Smooth muscle cell of bladder (primary cell): ENCODE measurements around the gene STOX2. TPM values are rescaled to one million over a fixed set of nuclear protein-coding genes. Genes with fewer than 3 reads are reported as not detected.

Experiments
- total RNA-seq: library from RNA; depleted of rRNA; stranded (reverse); fragments of >200 nt; gene quantifications from 2 replicates; pipeline ENCODE4 v1.2.3, GENCODE V29; 2014

Gene STOX2, protein sequence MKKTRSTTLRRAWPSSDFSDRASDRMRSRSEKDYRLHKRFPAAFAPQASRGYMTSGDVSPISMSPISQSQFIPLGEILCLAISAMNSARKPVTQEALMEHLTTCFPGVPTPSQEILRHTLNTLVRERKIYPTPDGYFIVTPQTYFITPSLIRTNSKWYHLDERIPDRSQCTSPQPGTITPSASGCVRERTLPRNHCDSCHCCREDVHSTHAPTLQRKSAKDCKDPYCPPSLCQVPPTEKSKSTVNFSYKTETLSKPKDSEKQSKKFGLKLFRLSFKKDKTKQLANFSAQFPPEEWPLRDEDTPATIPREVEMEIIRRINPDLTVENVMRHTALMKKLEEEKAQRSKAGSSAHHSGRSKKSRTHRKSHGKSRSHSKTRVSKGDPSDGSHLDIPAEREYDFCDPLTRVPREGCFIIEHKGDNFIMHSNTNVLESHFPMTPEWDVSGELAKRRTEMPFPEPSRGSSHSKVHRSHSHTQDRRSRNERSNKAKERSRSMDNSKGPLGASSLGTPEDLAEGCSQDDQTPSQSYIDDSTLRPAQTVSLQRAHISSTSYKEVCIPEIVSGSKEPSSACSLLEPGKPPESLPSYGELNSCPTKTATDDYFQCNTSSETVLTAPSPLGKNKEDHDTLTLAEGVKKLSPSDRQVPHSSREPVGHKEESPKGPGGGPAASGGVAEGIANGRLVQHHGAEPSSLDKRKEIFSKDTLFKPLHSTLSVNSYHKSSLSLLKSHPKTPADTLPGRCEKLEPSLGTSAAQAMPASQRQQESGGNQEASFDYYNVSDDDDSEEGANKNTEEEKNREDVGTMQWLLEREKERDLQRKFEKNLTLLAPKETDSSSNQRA (N-terminal part only)
- 1.0 and 3.4 TPM in 2 replicates for total RNA-seq

DNA sequence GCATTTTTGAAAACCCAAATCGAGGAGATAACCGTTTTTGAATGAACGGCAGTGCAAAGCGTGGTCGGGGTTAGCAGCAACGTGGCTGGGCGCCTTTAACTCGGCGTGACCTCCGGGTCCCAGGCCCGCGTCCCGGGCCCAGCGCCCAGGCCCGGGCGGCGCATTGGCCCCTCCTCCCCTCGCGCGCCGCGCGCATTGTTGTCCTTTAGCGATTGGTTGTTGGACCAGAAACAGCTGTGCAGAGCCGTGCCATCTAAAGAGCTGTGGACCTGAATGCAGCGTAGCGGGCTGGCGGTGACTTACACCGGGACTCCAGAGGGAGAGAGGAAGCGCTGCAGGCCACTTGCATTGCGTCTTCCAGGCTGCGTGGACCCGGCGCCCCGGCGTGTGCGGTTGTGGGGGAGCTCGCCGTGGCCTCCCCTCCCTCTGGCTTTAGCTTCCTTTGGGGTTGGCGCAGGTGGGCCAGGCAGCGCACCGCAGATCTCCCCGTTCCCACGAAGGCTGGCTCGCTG is at the start of gene STOX2:
STOX2 (plus strand) TSS at position 227 of the 512 bp plus-strand sequence. CDS start 1,484 bp downstream, outside the sequence.

Other genes with a start within 250 kb of the STOX2 start
- gene RWDD4, start 246.1 kb upstream of the STOX2 start, total RNA-seq, result 13.1 and 13.3 TPM in 2 replicates
- gene TRAPPC11, start 246.0 kb upstream of the STOX2 start, total RNA-seq, result 40.7 and 49.9 TPM in 2 replicates